HK-2 (cell line): ENCODE measurements around the gene ARMC12.
"Not testable (repeated sequence)": the region's sequence is repeated elsewhere in the genome, so short reads cannot be mapped to it uniquely, and the experiment has no call there.

Source experiments
- DNase-seq: peaks from one replicate; pipeline ENCODE4 v3.0.0-alpha.2; 2018; ENCODE audit not compliant: unreplicated experiment

ARMC12 gene

DNA sequence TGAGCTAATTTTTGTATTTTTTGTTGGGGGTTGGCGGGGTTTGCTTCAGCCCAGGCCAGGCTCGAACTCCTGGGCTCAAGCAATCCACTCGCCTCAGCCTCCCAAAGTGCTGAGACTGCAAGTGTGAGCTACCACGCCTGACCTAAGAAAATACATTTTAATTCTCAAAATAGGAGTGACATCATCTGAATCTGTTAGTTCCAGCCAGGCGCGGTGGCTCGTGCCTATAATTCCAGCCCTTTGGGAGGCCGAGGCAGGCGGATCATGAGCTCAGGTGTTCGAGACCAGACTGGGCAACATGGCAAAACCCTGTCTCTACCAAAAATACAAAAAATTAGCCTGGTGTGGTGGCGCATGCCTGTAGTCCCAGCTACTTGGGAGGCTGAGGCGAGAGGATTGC, 2.5 kb upstream of the ARMC12 start:
- not testable (repeated sequence) for DNase-seq

DNA sequence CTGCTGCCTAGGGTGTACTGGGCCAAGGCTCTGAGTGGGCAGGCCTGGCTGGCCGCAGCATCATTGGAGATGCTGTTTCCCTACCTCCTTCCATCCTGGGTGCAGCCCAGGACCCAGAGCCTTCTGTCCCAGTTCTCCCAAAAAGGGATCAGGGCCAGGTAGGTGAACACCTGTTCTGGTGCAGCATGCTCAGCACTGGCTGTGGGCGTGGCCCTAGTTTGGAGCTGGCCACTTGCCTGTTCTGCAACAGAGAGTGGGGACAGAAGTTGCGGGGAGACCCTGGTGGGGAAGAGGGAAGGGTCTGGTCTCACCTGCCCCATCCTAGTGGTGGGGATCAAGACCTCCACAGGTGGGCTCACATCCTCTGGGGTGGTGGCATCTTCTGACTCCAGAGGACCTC, 1.4 kb upstream of the ARMC12 start:
- no peak for DNase-seq

DNA sequence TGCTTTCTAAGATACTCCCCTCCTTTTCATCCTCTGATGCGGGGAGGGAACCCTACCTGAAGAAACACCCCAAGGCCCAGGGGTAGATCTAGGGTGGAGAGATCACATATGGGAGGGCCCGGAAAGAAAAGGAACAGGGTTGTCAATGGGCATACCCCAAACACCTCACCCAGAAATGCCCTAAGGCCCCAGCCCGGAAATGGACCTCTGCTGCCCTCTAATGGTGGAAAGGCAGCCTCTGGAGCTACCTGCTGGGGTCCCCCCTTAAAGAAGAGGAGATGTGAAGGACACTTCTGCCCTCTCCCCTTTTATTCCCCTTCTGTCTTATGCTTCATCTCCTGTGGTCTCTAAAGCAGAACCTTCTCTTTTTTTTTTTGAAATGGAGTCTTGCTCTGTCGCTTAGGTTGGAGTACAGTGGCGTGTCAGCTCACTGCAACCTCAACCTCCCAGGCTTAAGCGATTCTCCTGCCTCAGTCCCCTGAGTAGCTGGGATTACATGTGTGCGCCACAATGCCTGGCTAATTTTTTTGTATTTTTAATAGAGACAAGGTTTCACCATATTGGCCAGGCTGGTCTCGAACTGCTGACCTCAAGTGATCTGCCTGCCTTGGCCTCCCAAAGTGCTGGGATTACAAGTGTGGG, 458 bp upstream of the ARMC12 start:
- peak; percentile 59 for DNase-seq

DNA sequence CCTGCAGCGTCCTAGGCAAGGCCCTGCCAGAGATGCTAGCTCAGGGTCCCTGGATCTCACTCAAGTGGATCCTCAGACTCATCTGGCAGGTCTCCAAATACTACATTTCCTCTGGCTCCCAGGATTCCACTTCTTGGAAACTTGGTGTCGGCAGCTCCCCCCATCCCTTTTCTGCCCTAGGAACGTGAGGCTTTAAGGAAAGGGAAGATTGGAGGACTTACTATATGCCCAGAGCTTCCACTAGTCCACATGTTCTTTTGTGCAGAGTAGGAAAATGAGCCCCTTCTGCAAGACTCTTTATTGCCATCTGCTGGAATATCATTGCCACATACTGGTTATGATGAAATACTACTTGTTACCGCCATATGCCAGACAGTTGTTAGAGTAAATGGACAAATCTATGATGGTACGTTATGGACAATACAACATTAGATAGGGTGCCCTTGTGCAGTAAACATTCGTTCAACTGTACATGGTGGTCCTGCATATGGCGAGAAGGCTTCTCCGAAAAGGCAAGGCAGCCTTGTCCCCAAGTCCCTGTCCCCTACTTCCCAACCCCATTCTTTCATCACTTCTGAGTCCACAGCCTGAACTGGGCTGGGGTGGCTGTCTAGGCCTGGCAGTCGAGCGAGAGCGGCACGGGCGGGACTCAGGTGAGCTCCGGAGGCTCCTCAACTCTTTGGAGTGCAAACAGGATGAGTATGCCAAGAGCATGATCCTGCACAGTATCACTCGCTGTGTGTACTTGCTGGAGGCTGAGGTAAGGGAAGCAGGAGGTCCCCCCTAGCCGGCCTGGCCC, 780 bp downstream of the ARMC12 start:
- no peak for DNase-seq

DNA sequence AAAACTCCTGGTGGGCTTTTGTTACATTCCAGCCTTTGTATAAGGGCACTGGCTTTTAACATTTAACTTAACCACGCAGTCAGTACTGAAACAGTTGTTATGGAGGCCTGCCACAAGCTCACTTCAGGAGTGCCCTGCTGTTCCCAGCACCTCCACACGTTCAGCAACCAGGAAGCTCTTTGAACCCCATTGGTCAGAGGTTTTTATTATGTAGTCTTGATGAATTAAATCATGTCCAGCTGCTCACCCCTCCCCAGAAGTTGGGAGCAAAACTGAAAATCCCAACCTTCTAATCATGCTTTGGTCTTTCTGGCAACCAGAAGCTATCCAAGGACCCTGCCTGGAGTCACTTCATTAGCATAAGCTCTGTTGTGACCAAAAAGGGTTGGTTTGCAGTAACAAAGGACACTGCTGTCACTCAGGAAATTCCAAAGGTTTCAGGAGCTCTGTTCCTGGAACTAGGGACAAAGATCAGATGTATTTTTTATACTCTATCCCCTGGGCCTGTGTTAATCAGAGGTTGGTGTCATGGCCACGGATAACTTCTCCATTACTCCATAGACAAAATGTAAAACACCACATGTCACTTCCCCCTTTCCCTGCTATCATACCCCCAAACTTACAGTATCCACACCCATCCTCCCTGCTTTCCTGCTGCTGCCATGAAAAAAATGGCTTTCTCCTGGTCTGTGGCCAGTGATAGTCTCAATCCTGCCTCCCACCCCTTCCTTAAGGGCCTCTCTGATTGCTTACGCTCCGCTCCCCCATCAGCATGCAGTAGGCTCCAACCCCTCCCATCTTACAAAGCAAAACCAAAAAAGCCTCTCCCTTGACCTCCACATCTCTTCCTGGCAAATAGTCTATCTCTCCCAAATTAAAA, 3.1 kb downstream of the ARMC12 start:
- DNase-seq = no peak

DNA sequence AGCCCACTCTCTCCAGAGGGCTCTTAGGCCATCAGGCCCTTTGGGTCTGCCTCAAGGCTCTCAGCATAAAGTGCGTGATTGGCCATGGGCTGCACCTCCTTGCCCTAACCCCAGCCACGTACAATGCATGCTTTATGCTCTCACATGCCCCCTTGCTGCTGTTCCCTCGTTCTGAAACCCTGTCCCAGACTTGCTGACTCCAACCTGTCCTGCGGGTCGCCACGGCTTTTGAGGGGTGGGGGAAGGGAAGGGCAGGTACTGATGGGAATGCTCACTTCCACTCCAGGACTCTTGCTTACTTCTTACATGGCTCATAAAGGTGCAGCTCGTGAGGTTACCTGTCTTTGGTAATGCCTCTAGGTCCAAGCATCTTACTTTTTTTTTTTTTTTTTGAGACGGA, 6.0 kb downstream of the ARMC12 start:
- DNase-seq = no peak

DNA sequence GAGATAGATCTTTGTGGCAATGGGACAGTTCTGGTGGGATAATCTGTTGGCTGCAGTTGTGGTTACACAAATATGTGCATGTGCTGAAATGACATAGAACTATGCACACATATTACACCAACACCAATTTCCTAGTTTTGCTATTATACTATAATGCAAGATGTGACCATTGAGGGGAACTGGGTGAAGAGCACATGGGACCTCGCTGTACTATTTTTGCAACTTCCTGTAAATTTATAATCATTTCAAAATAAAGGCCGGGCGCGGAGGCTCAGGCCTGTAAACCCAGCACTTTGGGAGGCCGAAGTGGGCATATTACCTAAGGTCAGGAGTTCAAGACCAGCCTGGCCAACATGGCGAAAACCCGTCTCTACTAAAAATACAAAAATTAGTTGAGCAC, 8.7 kb downstream of the ARMC12 start:
- no peak for DNase-seq

DNA sequence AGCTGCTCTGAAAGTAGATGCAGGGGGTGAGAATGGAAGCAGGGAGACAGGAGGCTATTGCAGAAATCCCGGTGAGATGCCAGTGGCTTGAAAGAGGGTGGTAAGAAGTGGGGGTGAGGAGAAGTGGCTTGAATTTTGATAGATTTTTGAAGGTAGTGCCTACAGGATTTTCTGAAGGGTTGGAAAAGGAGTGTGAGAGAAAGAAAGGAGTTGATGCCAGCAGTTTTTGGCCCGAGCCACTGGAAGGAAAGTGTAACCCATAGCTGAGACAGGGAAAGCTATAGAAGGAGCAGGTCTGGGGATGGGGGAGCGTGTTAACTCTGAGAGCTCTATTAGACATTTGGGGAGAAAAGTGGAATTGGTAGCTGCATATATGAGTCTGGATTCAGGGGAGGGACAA, 9.7 kb downstream of the ARMC12 start:
- DNase-seq = no peak

DNA sequence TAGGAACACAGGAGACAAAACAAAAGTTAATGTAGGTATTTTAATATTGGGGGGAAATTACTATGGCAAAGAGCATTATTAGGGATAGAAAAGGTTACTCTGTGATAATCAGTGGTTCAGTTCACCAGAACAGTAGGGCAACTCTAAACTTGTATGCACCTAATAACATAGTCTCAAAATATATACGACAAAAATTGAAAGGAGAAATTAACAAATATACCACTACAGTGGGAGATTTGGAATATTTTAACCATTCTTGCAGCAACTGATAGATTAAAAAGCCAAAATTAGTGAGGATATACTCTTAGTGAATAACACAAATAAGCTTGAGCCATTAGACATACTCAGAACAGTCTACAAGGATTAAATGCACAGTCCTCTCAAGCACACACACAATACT, 11.0 kb downstream of the ARMC12 start:
- no peak for DNase-seq

DNA sequence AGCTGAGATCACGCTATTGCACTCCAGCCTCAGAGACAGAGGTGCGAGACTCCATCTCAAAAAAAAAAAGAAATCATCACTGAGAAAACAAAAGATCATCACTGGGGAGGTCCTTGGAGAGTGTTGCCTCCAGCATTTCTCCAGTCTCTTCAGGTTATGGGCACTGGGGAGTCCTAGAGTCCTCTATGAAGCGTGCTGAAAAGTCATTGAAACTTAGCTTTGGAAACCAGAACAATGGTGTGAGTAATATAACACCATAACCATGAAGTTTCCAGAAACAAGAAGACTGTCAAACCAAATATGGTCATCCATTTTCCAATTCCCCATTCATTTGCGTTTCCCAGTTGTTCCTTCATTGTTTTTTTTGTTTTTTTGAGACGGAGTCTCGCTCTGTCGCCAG, 13.7 kb downstream of the ARMC12 start:
- DNase-seq = no peak

DNA sequence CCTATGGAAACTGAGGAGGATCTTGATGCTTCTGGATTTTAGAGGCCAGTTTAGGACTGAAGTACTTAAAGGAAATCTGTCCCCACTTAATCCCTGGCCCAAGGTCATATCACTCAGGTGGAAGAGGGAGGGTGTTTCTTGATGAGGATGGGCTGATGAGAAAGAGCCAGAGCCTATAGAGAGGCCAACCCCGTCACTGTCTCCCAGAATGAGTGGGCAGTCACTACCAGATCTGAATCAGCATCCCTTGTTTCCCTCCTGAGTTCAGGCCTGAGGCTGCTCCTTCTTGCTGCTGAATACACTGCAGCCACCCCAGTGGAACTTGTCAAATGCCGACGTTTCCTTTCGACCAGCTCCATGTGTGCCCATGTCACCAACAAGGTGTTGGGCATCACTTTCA, 14.8 kb downstream of the ARMC12 start:
- DNase-seq = no peak

DNA sequence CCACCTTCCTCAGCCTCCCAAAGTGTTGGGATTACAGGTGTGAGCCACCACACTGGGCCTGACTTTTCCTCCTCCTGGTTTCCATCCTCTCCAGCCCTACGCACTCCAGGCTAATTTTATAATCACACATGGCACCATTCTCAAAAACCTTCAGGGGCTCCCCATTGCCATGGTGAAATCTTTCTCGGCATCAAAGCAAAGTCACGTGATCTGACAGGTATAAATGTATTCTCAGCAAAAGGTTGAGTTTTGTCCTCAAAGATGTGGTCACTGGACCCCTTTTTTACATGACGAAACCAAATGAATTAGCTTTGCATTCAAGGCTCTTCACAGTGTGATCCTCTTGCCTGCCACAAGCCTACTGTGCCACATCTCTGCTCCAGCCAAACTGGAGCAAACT, 15.5 kb downstream of the ARMC12 start:
- DNase-seq = no peak

DNA sequence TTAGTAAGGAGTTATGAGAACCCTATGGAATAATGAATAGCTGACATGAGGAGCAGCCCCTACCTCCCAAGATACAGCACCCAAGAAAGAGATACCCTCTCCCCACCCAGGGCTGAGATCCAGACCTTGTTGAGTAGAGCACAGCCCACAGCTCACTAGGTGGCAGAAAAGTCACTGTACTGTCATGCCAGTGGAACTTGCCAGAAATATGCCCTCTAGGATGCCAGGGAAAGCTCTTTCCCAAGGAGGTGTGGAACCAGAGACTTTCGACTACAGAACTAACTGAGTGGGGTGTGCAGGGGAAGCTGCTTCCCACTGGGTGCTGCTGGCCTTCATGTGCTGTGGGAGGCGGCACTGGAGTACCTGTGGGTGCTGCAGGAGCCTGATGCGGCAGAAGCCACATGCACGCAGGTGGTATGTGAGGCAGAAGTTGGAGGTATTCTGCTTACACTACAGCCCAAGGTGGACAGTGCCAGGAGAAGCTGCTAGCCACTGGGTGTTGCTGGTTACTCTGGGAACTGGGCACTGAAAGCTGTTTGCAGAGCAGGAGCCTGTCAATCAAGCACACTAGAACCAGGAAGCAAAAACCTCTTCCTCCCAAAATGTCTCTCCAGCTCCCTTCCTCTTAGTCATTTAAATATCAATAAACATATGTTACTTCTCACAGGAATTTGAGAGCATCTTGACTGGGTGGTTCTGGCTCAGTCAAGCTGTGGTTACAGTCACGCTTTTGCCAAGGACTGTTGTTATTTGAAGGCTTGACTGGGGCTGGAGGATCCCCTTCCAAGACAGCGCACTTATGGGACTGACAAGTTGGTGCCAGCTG, 17.8 kb downstream of the ARMC12 start:
- no peak for DNase-seq

DNA sequence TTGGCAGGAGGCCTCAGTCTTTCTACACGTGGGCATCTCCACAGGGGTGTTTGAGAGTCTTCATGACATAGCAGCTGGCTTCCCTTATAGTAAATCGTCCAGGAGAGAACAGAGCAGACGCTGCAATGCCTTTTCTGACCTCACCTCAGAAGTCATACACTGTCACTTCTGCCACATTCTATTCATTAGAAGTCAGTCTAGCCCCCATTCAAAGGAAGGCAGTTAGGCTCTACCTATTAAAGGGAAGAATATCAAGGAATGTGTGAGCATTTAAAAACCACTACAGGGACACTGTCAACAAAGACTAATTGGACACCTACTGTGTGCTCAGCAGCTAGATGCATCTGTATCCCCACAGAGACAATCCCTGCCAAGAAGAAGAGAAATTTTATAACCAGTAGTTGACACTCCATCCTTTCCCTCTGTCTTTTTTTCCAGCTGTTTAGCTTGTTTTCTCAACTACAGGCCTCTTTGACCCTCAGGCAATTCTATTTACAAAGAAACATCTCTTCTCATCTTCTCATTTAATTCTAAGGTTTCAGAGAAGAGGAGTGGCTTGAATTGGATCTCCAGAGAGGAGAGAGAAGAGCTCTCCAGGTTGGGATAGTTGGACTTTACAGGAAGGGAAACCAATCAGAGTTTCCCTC, 18.6 kb downstream of the ARMC12 start:
- DNase-seq = no peak

DNA sequence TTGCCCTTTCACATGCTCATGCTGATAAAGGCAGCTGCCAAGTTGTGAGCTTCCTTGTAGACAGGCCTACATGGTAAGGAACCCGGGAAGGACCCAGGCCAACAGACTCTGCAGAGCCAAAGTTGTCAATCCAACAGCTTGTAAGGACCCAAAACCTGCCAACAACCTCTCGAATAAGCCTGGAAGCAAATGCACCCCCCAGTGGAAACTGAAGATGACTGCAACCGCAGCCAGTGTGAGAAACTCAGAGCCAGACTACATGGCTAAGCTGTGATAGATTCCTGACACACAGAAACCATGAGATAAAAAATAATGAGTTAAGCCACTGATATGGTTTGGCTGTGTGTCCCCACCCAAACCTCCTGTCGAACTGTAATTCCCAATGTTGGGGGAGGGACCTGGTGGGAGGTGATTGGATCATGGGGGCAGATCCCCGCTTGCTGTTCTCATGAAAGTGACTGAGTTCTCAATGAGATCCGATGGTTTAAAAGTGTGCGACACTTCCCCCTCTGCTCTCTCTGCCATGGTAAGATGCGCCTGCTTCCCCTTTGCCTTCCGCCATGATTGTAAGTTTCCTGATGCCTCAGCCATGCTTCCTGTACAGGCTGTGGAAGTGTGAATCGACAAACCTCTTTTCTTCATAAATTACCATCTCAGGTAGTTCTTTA, 20.8 kb downstream of the ARMC12 start:
- DNase-seq = peak; percentile 18

DNA sequence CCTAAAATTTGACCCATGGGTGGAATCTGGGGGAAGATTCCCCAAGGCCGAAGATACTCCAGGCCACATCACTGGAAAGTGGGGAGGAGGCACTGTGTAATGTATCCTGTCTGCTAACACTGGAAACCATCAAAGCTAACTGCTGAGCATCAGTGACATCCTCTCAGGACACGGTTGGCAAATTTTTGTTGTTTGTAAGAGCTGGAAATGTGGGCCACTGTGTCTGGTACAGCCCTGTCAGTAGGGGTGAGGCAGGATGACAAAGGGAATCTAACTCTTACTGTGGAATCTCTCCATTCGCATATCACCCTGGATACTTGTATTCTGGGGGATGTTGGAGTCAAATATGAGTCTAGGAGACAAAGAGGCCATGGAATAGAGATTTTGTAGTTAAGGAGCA, 22.6 kb downstream of the ARMC12 start:
- DNase-seq = no peak

DNA sequence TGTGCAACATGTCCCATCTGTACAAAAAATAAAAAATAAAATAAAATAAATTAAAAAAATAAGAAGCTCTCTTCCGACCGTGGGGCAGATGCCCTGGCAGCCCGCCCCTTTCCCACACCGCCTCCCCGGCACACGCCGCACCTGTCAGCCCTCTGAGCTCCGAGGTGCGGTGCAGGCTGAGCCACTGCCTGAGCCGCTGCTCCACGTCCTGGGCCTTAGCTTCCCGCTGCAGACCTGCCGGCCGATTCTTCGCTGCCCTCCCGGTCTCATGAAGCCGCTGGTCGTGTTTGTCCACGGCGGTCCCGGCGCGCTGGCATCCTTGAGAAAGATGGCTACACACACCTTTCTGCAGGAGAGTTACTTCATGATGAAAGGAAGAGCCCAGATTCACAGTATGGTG, 28.9 kb downstream of the ARMC12 start:
- DNase-seq = no peak

DNA sequence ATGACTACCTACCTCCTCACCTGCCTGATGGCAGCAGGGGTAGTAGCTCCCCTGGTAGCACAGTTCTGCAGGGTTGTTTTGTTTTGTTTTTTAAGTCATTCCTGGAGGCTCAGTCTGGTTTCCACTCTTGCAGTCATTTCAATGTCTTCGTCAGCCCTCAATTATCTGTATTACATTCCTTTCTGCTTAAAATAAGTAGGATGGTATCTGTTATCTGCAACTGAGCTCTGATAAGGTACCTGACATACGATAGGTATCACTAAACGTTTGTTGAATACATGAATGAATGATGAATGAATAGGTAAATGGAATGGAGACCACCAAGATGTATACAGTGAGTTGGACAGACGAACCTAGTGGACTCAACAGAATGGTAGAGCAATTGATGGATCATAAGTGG, 32.4 kb downstream of the ARMC12 start:
- no peak for DNase-seq

DNA sequence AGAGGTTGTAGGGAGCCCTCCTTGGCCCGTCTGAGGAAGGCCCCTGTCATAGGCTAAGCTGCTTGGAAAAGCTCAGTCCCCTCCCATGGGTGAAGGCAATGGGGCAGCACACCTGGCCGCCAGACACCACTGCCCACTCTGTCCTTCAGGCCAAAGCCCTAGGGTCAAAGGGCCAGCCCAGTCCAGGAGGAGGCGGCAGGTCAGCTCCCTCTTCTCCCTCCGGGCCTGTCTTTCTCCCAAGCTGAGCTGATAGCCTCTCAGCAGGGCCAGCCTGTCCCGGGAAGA, 34.5 kb downstream of the ARMC12 start:
- no peak for DNase-seq

DNA sequence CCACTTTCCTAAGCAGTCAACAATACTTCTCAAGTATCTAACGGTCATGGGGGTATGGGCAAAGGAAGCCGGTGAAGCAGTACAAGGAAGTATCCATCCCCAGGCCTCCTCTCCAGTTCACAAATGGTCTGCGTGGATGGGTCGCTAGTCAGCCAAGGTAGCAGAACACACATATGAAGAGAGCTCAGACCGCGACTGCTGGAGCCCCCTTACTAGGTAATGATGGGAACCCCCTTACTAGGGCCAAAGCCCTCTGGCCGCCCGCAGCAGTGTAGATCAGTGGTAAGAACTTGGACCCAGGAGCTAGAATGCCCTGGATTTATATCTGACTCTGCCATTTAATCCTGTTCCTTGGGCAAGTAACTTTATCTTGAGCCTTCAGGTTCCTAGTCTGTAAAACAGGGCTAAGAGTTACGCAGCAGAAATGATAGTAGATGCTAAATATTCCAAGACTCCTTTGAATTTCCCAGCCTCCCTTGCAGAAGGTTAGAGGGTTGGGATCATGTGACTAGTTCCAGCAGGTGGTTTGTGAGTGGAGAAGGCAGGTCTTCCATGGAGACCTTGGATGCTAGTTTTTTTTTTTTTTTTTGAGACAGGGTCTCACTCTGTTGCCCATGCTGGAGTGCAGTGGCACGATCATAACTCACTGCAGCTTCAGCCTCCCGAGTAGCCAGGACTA, 37.4 kb downstream of the ARMC12 start:
- no peak for DNase-seq
